Measurements from ENCODE around the gene FBP1.

FBP1 gene

GRCh38 chr9:94625835-94626234 is 13.5 kb downstream of the FBP1 start:
- Mint-ChIP-seq H3K27ac (peak overlapping the region in 2 of 3 experiments; percentile 21 to 57), H3K9me3 (no peaks in the 10 kb centered on the region), H3K36me3 (ENCODE audit: low read depth) (no peaks in the 10 kb centered on the region), H3K27me3 (ENCODE audit: low read depth) (peaks cover 19% of the 10 kb centered on the region), H3K4me3 (no peak overlapping the region), H3K4me1 (peaks cover 10% of the 10 kb centered on the region)
- TF ChIP-seq, protein P1, sequence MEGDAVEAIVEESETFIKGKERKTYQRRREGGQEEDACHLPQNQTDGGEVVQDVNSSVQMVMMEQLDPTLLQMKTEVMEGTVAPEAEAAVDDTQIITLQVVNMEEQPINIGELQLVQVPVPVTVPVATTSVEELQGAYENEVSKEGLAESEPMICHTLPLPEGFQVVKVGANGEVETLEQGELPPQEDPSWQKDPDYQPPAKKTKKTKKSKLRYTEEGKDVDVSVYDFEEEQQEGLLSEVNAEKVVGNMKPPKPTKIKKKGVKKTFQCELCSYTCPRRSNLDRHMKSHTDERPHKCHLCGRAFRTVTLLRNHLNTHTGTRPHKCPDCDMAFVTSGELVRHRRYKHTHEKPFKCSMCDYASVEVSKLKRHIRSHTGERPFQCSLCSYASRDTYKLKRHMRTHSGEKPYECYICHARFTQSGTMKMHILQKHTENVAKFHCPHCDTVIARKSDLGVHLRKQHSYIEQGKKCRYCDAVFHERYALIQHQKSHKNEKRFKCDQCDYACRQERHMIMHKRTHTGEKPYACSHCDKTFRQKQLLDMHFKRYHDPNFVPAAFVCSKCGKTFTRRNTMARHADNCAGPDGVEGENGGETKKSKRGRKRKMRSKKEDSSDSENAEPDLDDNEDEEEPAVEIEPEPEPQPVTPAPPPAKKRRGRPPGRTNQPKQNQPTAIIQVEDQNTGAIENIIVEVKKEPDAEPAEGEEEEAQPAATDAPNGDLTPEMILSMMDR (IDR thresholded peaks at IDR 0.05; ENCODE audit: unreplicated experiment in 3 of 3), result no peak

GRCh38 chr9:94624629-94625028 is 14.7 kb downstream of the FBP1 start:
- Mint-ChIP-seq H3K27me3 (ENCODE audit: low read depth) (peaks cover 14% of the 10 kb centered on the region), H3K9me3 (no peaks in the 10 kb centered on the region), H3K4me3 (no peak overlapping the region), H3K4me1 (peaks cover 9% of the 10 kb centered on the region), H3K27ac (peak overlapping the region; percentile 26 to 67 (median 62)), H3K36me3 (ENCODE audit: low read depth) (no peaks in the 10 kb centered on the region)
- TF ChIP-seq, protein P1 (IDR thresholded peaks at IDR 0.05; ENCODE audit: unreplicated experiment in 3 of 3), result no peak

DNA sequence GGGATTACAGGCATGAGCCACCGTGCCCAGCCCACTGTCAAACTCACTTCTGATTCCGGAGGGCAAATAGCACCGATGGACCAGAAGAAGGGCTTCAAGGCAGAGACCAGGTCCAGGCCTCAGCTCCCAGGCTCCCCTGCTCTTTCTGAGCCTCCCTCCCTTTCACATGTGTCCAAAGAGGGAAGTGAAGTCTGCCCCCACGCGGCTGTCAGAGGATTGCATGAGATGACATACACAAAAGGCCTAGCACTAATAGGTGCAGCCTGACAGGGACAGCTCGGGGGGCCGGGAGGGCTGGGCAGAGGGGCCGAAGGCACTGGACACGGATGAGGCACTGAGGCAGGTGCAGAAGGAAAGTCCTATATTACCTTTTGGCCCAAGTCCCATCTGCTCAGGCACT is 16.1 kb downstream of the FBP1 start:
- peaks cover 9% of the 10 kb centered on the region for H3K4me1 Mint-ChIP-seq

DNA sequence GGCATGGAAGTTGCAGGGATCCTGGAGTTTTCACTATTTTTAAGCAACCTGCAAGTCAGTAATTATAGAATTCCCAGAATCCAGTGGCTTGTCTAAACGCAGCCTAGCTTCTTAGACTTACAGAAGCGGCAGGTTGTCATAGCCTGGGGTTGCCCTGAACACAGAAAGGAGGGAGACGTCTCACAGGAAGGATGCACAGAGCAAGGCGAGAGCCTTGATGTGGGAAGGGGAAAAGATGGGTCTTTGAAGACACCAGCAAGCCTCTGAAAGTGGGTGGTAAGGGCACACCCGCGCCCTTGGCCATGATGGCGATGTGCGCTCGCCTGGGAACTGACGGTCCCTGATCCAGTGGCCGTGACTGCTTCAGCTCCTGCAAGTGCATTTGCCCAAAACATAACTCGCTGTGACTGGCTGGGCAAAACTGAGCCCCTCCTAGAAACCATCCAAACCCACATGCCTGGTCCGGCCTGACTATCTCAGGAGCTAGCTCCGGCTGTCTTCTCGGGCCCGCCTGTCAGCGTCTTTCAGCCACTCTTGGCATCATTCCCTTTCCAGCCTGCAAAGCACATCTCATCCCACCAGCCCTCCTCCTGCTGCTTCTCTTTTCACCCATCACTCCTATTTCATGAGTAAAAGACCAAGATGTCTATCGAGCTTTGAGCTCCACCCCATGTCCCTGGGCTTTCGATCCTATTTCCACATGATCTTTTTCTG is 17.1 kb downstream of the FBP1 start:
- H3K27ac Mint-ChIP-seq, result peak overlapping the region in 1 of 3 experiments; percentile 23
- TF ChIP-seq, protein P1 (IDR thresholded peaks at IDR 0.05; ENCODE audit: unreplicated experiment in 3 of 3), result no peak
- H3K36me3 Mint-ChIP-seq (ENCODE audit: low read depth), result no peaks in the 10 kb centered on the region
- H3K4me1 Mint-ChIP-seq, result peaks cover 9% of the 10 kb centered on the region
- H3K27me3 Mint-ChIP-seq (ENCODE audit: low read depth), result peaks cover 14% of the 10 kb centered on the region
- H3K9me3 Mint-ChIP-seq, result no peaks in the 10 kb centered on the region
- no peak overlapping the region for H3K4me3 Mint-ChIP-seq

More for the DNA sequence above, 16.1 kb downstream of the FBP1 start:
- peaks cover 14% of the 10 kb centered on the region for H3K27me3 Mint-ChIP-seq (ENCODE audit: low read depth)
- no peak overlapping the region for H3K4me3 Mint-ChIP-seq
- TF ChIP-seq, protein P1 (IDR thresholded peaks at IDR 0.05; ENCODE audit: unreplicated experiment in 3 of 3), result peak in 2 of 3 experiments; percentile 41 to 43
- no peaks in the 10 kb centered on the region for H3K9me3 Mint-ChIP-seq
- H3K36me3 Mint-ChIP-seq (ENCODE audit: low read depth), result no peaks in the 10 kb centered on the region
- H3K27ac Mint-ChIP-seq, result no peak overlapping the region

- TF ChIP-seq, protein P1 (IDR thresholded peaks at IDR 0.05; ENCODE audit: unreplicated experiment in 3 of 3), result no peak
- peak overlapping the region in 1 of 3 experiments; percentile 8 for H3K27ac Mint-ChIP-seq
- peaks cover 9% of the 10 kb centered on the region for H3K4me1 Mint-ChIP-seq
- no peak overlapping the region for H3K4me3 Mint-ChIP-seq
- no peaks in the 10 kb centered on the region for H3K36me3 Mint-ChIP-seq (ENCODE audit: low read depth)
- H3K27me3 Mint-ChIP-seq (ENCODE audit: low read depth), result no peaks in the 10 kb centered on the region
- H3K9me3 Mint-ChIP-seq, result no peaks in the 10 kb centered on the region
Measured at GRCh38 chr9:94619026-94619425, 20.3 kb downstream of the FBP1 start.

DNA sequence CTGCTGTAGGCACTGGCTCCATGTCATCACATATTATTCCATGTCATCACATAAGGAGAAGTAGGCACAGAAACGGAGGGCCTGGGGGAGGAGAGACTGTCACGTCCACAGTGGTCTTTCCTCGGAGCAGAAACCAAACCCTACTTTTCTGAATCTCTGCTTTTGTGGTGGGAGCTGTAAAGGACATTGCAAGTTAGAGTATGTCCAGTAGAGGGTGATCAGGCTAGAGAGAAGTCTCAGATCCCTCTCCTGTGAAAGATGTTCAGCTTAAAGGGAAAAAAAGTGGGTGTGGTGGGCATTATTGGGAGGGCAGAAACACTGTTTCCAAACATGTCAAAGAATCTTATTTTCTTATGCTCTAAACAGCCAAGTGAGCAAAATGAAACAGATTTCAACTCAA is 26.3 kb downstream of the FBP1 start:
- peaks cover 12% of the 10 kb centered on the region for H3K4me1 Mint-ChIP-seq
- no peak overlapping the region for H3K27ac Mint-ChIP-seq
- TF ChIP-seq, protein P1 (IDR thresholded peaks at IDR 0.05; ENCODE audit: unreplicated experiment in 3 of 3), result no peak
- peaks cover 21% of the 10 kb centered on the region for H3K27me3 Mint-ChIP-seq (ENCODE audit: low read depth)
- H3K9me3 Mint-ChIP-seq, result no peaks in the 10 kb centered on the region
- H3K4me3 Mint-ChIP-seq, result no peak overlapping the region
- H3K36me3 Mint-ChIP-seq (ENCODE audit: low read depth), result no peaks in the 10 kb centered on the region
